Endothelial cell of umbilical vein (primary cell): ENCODE data around the gene RNH1. TPM values are rescaled to one million over a fixed set of nuclear protein-coding genes. Genes with fewer than 3 reads are reported as not detected.

ENCODE experiments used
- BruUV-seq: library from RNA; stranded (reverse); fragments of 400-500 nt; replicated peaks from 2 replicates; lab custom pipeline; 2021; lab: Mats Ljungman, UMichigan
- CTCF ChIA-PET: fragments of 300-600, 350-600 bp; sonication (Branson Sonifier 250); formaldehyde crosslinking; loops from one replicate; lab custom pipeline; 2021; ENCODE audit warnings: antibody characterized with exemption, inconsistent platforms; lab: Charles Lee
- POLR2A ChIA-PET: fragments of 300-600, 350-600 bp; sonication (Branson Sonifier 250); formaldehyde crosslinking; loops from one replicate; lab custom pipeline; 2021; ENCODE audit warnings: antibody characterized with exemption, inconsistent platforms; lab: Charles Lee
- DNase-seq: peaks from one replicate; pipeline ENCODE4 v3.0.0-alpha.2; 2011; ENCODE audit warnings: low read depth, low spot score
- FAIRE-seq: peaks from 2 replicates; lab custom pipeline; 2011; peaks lifted over from hg19 to GRCh38; lab: Jason Lieb, UNC
- H2AFZ ChIP-seq: 2 replicates; pipeline ENCODE4 v1.6.0; 2012; ENCODE audit warnings: low read depth, low read length, control low read depth, inconsistent platforms
- H3K27ac ChIP-seq: 2 replicates; pipeline ENCODE4 v1.5.1; 2011; ENCODE audit warnings: low read depth, mild to moderate bottlenecking, control low read depth, low read length, moderate library complexity; ENCODE audit not compliant: insufficient read depth
- H3K27me3 ChIP-seq, 2 experiments: 2 replicates each; pipeline versions ENCODE4 v1.6.0 to v1.6.1; 2011; ENCODE audit warnings: low read length in 2 of 2, mixed read lengths in 1 of 2; ENCODE audit not compliant: control insufficient read depth in 2 of 2, insufficient read depth in 2 of 2
- H3K36me3 ChIP-seq, 2 experiments: 2 replicates in 1 of 2; 3 replicates in 1 of 2; pipeline ENCODE4 v1.5.1; 2011; ENCODE audit warnings: low read length in 2 of 2, mild to moderate bottlenecking in 1 of 2, moderate library complexity in 1 of 2; ENCODE audit not compliant: control insufficient read depth in 2 of 2, insufficient read depth in 2 of 2; ENCODE audit errors: extremely low read depth in 1 of 2
- H3K4me1 ChIP-seq: 3 replicates; pipeline ENCODE4 v1.5.1; 2011; ENCODE audit warnings: mild to moderate bottlenecking, low read length; ENCODE audit not compliant: control insufficient read depth, insufficient read depth; ENCODE audit errors: extremely low read depth
- H3K4me2 ChIP-seq: 2 replicates; pipeline ENCODE4 v1.6.1; 2011; ENCODE audit warnings: low read length, control low read depth, mixed read lengths; ENCODE audit not compliant: insufficient read depth
- H3K4me3 ChIP-seq, 3 experiments: fragments of 200-600 bp in 1 of 3; sonication (generic), shearing (Covaris generic) in 1 of 3; replicated peaks in 1 of 3; 2 replicates each; pipeline ENCODE4 v1.5.1; 2011 to 2016; ENCODE audit warnings: control low read depth in 3 of 3, low read length in 3 of 3, mild to moderate bottlenecking in 2 of 3, inconsistent platforms in 1 of 3, low read depth in 1 of 3, moderate library complexity in 1 of 3; ENCODE audit not compliant: insufficient read depth in 1 of 3
- H3K79me2 ChIP-seq: 2 replicates; pipeline ENCODE4 v1.6.0; 2012; ENCODE audit warnings: low read length, inconsistent platforms; ENCODE audit not compliant: control insufficient read depth, insufficient read depth
- H3K9ac ChIP-seq: replicated peaks from 2 replicates; pipeline ENCODE3; 2011; ENCODE audit warnings: low read length, control low read depth; ENCODE audit not compliant: insufficient read depth; ENCODE audit errors: extremely low read depth
- H3K9me1 ChIP-seq: replicated peaks from 3 replicates; pipeline ENCODE4 v1.6.0; 2011; ENCODE audit warnings: mild to moderate bottlenecking, low read length; ENCODE audit not compliant: control insufficient read depth, insufficient read depth; ENCODE audit errors: extremely low read depth
- H3K9me3 ChIP-seq: replicated peaks from 2 replicates; pipeline ENCODE4 v1.5.1; 2012; ENCODE audit warnings: low read length, inconsistent platforms; ENCODE audit not compliant: control insufficient read depth, insufficient read depth
- H4K20me1 ChIP-seq: replicated peaks from 2 replicates; pipeline ENCODE3; 2011; ENCODE audit warnings: mild to moderate bottlenecking, low read length; ENCODE audit not compliant: control insufficient read depth, insufficient read depth; ENCODE audit errors: extremely low read depth
- EZH2 ChIP-seq: IDR thresholded peaks from 2 replicates; pipeline ENCODE4 v1.6.1; 2012; ENCODE audit warnings: borderline replicate concordance, low read depth, mild to moderate bottlenecking, moderate library complexity, low read length, inconsistent platforms; ENCODE audit not compliant: severe bottlenecking
- FOS ChIP-seq: IDR thresholded peaks from 2 replicates; pipeline ENCODE4 v1.6.1; 2011; ENCODE audit warnings: mild to moderate bottlenecking, low read length, moderate library complexity, borderline replicate concordance; ENCODE audit not compliant: insufficient read depth
- GATA2 ChIP-seq: IDR thresholded peaks from 2 replicates; pipeline ENCODE4 v1.7.0; 2011; ENCODE audit warnings: low read depth, mild to moderate bottlenecking, moderate library complexity, mixed read lengths, low read length; ENCODE audit not compliant: insufficient read length, insufficient read depth
- JUN ChIP-seq: IDR thresholded peaks from 2 replicates; pipeline ENCODE4 v1.6.1; 2011; ENCODE audit warnings: borderline replicate concordance, low read depth; ENCODE audit not compliant: insufficient read length, insufficient read depth
- MYC ChIP-seq: IDR thresholded peaks from one replicate; pipeline ENCODE4 v1.6.1; 2011; ENCODE audit warnings: mild to moderate bottlenecking, low read depth, low read length
- POLR2A ChIP-seq: IDR thresholded peaks from 2 replicates; pipeline ENCODE4 v1.6.1; 2012; ENCODE audit warnings: low read depth, mild to moderate bottlenecking, control low read depth, low read length
- POLR2AphosphoS5 ChIP-seq: IDR thresholded peaks from 2 replicates; pipeline ENCODE4 v1.6.1; 2012; ENCODE audit warnings: low read depth, mild to moderate bottlenecking, control low read depth, low read length, moderate library complexity; ENCODE audit not compliant: insufficient read depth
- dilution Hi-C: fragments of 300-500 bp; cut with MboI; formaldehyde crosslinking; loops from one replicate; pipeline ENCODE4 v1.15.0; 2019; ENCODE audit warnings: low sequenced_read_pairs; ENCODE audit not compliant: extremely low pct_ligation_motif_present
- intact Hi-C: fragments of 100-400 bp; cut with micrococcal nuclease; formaldehyde crosslinking; loops from one replicate; pipeline ENCODE4 v1.10.0; 2022
- polyA plus RNA-seq, 4 experiments: library from polyadenylated mRNA; depleted of rRNA in 3 of 4; stranded (reverse) in 3 of 4; unstranded in 1 of 4; fragments of >200 nt; gene quantifications; 2 replicates each; pipeline versions ENCODE4 v1.2.1 to v1.2.3, GENCODE V29; 2011 to 2012; ENCODE audit warnings: missing spikeins in 1 of 4
- total RNA-seq: library from RNA; stranded (reverse); gene quantifications from 2 replicates; pipeline ENCODE4 v1.2.3, GENCODE V29; 2021
- TF ChIP-seq, protein P1 (sequence below): IDR thresholded peaks from 2 replicates; pipeline ENCODE4 v1.6.1; 2011; ENCODE audit not compliant: insufficient read depth, insufficient read length
- TF ChIP-seq, protein P2 (sequence below), 2 donors: IDR thresholded peaks; 1 replicate in 1 of 2; 2 replicates in 1 of 2; pipeline ENCODE4 v1.5.1; 2011; ENCODE audit warnings: low read length in 2 of 2, mild to moderate bottlenecking in 2 of 2, moderate library complexity in 2 of 2, control low read depth in 1 of 2, inconsistent platforms in 1 of 2, low read depth in 1 of 2; ENCODE audit not compliant: insufficient read depth in 1 of 2; ENCODE audit errors: extremely low read depth in 1 of 2

The RNH1 gene
- total and polyA plus RNA-seq, 2 donors (not counting 3 experiments of a cell fraction or from before 2014, with no cell fraction given), result 144 to 198 TPM

DNA sequence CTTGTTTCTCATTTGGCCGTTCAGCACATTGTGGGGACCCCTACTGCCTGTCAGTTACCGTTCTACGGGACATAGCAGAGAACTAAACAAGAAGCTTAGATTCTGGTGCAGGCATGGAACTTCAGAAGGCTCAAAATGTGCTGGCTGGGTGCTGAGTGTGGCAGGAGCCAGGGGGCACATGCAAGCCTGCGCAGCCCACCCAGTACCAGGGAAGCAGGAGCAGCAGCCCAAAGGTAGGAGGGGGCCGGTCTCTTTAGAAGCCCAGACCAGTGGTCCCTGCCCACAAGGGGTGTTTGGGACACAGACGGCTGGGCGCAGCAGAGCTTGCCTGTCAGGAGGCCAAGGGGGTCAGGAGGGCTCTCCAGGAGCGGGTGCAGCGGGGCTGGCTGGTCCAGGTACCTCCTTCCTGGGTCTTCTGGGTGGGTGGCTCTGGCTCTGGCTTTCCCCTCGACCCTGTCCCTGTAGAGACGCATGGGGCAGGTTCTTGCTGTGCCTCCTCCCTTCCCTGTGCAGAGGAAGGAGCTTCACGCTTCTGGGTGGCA is 54.8 kb downstream of the RNH1 start:
- Histone ChIP-seq H2AFZ (no peak overlapping the region), H3K9ac (no peak overlapping the region), H4K20me1 (no peaks in the 10 kb centered on the region), H3K27me3 (no peaks in the 10 kb centered on the region), H3K9me3 (no peaks in the 10 kb centered on the region), H3K36me3 (peaks cover 0 to 19% of the 10 kb centered on the region in 2 experiments), H3K27ac (no peak overlapping the region), H3K9me1 (no peaks in the 10 kb centered on the region), H3K4me3 (no peak overlapping the region), H3K4me1 (peaks cover 14% of the 10 kb centered on the region), H3K4me2 (no peak overlapping the region), H3K79me2 (peaks cover 56% of the 10 kb centered on the region)
- no peak for FAIRE-seq
- CTCF ChIA-PET, result interaction anchor here (0.6 to 1.4 kb wide), 2 partner anchors 67 to 105 kb away, joined by 3 to 5 read pairs; no protein-coding TSS in a partner anchor
- TF ChIP-seq FOS (no peak), EZH2 (no peak), JUN (no peak), POLR2A (no peak), MYC (no peak), POLR2AphosphoS5 (no peak), GATA2 (no peak)
- TF ChIP-seq, protein P1, sequence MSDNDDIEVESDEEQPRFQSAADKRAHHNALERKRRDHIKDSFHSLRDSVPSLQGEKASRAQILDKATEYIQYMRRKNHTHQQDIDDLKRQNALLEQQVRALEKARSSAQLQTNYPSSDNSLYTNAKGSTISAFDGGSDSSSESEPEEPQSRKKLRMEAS, result no peak
- TF ChIP-seq, protein P2, sequence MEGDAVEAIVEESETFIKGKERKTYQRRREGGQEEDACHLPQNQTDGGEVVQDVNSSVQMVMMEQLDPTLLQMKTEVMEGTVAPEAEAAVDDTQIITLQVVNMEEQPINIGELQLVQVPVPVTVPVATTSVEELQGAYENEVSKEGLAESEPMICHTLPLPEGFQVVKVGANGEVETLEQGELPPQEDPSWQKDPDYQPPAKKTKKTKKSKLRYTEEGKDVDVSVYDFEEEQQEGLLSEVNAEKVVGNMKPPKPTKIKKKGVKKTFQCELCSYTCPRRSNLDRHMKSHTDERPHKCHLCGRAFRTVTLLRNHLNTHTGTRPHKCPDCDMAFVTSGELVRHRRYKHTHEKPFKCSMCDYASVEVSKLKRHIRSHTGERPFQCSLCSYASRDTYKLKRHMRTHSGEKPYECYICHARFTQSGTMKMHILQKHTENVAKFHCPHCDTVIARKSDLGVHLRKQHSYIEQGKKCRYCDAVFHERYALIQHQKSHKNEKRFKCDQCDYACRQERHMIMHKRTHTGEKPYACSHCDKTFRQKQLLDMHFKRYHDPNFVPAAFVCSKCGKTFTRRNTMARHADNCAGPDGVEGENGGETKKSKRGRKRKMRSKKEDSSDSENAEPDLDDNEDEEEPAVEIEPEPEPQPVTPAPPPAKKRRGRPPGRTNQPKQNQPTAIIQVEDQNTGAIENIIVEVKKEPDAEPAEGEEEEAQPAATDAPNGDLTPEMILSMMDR (IDR thresholded peaks at IDR 0.05; ENCODE audit: extremely low read depth in 1 of 2, insufficient read depth in 1 of 2, low read depth in 1 of 2, low read length in 2 of 2), result no peak
- dilution Hi-C loops, result no loop called here
- POLR2A ChIA-PET, result no interaction called here
- intact Hi-C loops, result no loop called here
- no TSS peak for BruUV-seq
- DNase-seq, result no peak
